Measurements from ENCODE around the gene MAP2K1. TPM values are rescaled to one million over a fixed set of nuclear protein-coding genes. Genes with fewer than 3 reads are reported as not detected.

MAP2K1 gene
- total and polyA plus RNA-seq, 3 donors from 2014 or later: 26.1 to 29.6 (median 27.6) TPM

DNA sequence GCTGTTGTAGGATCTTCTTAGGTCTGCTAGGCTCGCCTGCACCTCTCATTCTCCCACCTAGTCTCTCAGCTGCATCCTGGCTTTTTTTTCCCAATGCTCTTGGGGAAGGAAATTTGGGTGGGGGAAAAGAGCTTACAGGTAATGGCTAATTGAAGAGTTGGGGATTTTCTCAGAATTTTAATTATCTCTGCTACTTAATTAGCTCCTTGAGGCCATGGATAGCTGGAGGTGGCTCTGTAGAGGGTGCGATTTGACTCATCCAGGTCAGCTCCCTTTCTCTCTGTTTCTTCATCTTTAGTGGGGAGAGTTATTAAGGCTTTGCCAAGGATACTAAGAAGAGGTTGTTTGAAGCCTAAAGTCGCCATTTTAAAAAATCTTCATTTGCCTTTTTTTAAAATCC is 88.3 kb downstream of the MAP2K1 start:
- Histone ChIP-seq H3K4me3 (no peak overlapping the region), H3K27me3 (no peaks in the 10 kb centered on the region), H3K36me3 (ENCODE audit: low read depth, missing control alignments) (no peaks in the 10 kb centered on the region), H3K4me1 (no peaks in the 10 kb centered on the region), H3K27ac (no peak overlapping the region), H3K9me3 (no peaks in the 10 kb centered on the region)
- no peak for TF ChIP-seq POLR2A (IDR thresholded peaks at IDR 0.05)
- TF ChIP-seq, protein P1, sequence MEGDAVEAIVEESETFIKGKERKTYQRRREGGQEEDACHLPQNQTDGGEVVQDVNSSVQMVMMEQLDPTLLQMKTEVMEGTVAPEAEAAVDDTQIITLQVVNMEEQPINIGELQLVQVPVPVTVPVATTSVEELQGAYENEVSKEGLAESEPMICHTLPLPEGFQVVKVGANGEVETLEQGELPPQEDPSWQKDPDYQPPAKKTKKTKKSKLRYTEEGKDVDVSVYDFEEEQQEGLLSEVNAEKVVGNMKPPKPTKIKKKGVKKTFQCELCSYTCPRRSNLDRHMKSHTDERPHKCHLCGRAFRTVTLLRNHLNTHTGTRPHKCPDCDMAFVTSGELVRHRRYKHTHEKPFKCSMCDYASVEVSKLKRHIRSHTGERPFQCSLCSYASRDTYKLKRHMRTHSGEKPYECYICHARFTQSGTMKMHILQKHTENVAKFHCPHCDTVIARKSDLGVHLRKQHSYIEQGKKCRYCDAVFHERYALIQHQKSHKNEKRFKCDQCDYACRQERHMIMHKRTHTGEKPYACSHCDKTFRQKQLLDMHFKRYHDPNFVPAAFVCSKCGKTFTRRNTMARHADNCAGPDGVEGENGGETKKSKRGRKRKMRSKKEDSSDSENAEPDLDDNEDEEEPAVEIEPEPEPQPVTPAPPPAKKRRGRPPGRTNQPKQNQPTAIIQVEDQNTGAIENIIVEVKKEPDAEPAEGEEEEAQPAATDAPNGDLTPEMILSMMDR (IDR thresholded peaks at IDR 0.05): no peak
- whole genome bisulfite sequencing, 2 donors: 92% methylated on average over 3 of the region's 3 CpGs
- DNase-seq: no peak
- intact Hi-C loops (cut with DNase I; ENCODE audit: low total_unique reads): no loop called here

- H3K4me1 ChIP-seq: no peaks in the 10 kb centered on the region
- no peaks in the 10 kb centered on the region for H3K9me3 ChIP-seq
- no peak overlapping the region for H3K27ac ChIP-seq
- no peaks in the 10 kb centered on the region for H3K36me3 ChIP-seq (ENCODE audit: low read depth, missing control alignments)
- no peak for DNase-seq
- TF ChIP-seq, protein P1 (IDR thresholded peaks at IDR 0.05): no peak
- TF ChIP-seq POLR2A (IDR thresholded peaks at IDR 0.05): no peak
- no peaks in the 10 kb centered on the region for H3K27me3 ChIP-seq
- intact Hi-C loops (cut with DNase I; ENCODE audit: low total_unique reads): no loop called here
- WGBS, 2 donors: 87 to 88% methylated on average over 4 of the region's 4 CpGs
- no peak overlapping the region for H3K4me3 ChIP-seq
Measured at GRCh38 chr15:66476535-66476934, 89.8 kb downstream of the MAP2K1 start.

DNA sequence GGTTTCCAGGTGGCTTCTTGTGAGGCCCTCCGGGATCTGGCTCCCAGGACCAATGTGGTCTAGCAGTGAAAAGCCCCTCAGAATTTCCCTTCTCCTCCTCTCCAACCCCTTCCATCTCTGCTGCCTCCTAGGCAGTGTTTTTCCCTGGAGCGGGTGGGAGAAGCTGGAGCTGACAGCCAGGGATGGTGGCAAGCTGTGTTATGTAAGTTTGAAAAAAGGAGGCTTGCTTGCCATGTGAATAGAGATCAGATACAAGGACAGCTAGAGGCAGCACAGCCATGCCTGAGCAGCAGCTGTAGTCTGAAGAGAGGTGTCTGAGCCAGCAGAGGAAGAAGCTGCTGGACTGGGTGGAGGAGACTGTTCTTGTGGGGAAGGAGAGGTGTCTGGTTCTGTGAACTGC is 90.3 kb downstream of the MAP2K1 start:
- no peaks in the 10 kb centered on the region for H3K27me3 ChIP-seq
- no peak for DNase-seq
- no peak for TF ChIP-seq POLR2A (IDR thresholded peaks at IDR 0.05)
- TF ChIP-seq, protein P1 (IDR thresholded peaks at IDR 0.05): no peak
- H3K36me3 ChIP-seq (ENCODE audit: low read depth, missing control alignments): no peaks in the 10 kb centered on the region
- intact Hi-C loops (cut with DNase I; ENCODE audit: low total_unique reads): no loop called here
- no peaks in the 10 kb centered on the region for H3K4me1 ChIP-seq
- H3K4me3 ChIP-seq: no peak overlapping the region
- WGBS, 2 donors: 97 to 100% methylated on average over 2 of the region's 2 CpGs
- H3K9me3 ChIP-seq: no peaks in the 10 kb centered on the region
- H3K27ac ChIP-seq: no peak overlapping the region

DNA sequence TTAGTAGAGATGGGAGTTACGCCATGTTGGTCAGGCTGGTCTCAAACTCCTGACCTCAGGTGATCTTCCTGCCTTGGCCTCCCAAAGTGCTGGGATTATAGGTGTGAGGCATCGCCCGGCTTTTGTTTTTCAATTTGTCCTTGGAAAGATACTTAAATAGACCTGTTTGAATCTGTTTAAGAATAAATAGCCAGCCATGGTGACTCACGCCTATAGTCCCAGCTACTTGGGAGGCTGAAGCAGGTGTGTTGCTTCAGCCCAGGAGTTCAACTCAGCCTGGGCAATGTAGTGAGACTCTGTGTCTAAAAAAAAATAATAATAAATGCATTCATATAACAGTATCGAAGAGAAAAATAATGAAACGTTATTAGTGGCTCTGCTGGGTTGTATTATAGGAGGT is 93.6 kb downstream of the MAP2K1 start:
- TF ChIP-seq POLR2A (IDR thresholded peaks at IDR 0.05): no peak
- TF ChIP-seq, protein P1 (IDR thresholded peaks at IDR 0.05): no peak
- 93 to 96% methylated on average over 6 of the region's 6 CpGs for WGBS, 2 donors
- no peak for DNase-seq
- no peaks in the 10 kb centered on the region for H3K9me3 ChIP-seq
- no peaks in the 10 kb centered on the region for H3K36me3 ChIP-seq (ENCODE audit: low read depth, missing control alignments)
- intact Hi-C loops (cut with DNase I; ENCODE audit: low total_unique reads): no loop called here
- no peak overlapping the region for H3K4me3 ChIP-seq
- no peaks in the 10 kb centered on the region for H3K4me1 ChIP-seq
- H3K27me3 ChIP-seq: no peaks in the 10 kb centered on the region
- H3K27ac ChIP-seq: no peak overlapping the region

- no peaks in the 10 kb centered on the region for H3K4me1 ChIP-seq
- no peak for TF ChIP-seq POLR2A (IDR thresholded peaks at IDR 0.05)
- TF ChIP-seq, protein P1 (IDR thresholded peaks at IDR 0.05): no peak
- no peaks in the 10 kb centered on the region for H3K27me3 ChIP-seq
- H3K4me3 ChIP-seq: no peak overlapping the region
- H3K27ac ChIP-seq: no peak overlapping the region
- no peaks in the 10 kb centered on the region for H3K36me3 ChIP-seq (ENCODE audit: low read depth, missing control alignments)
- 90 to 97% methylated on average over 10 of the region's 10 CpGs for WGBS, 2 donors
- no peak for DNase-seq
- intact Hi-C loops (cut with DNase I; ENCODE audit: low total_unique reads): no loop called here
- no peaks in the 10 kb centered on the region for H3K9me3 ChIP-seq
Measured at GRCh38 chr15:66481107-66481856, 94.6 kb downstream of the MAP2K1 start.
